Measurements from ENCODE around the gene TBL2. TPM values are rescaled to one million over a fixed set of nuclear protein-coding genes. Genes with fewer than 3 reads are reported as not detected.

TBL2 gene
- polyA plus RNA-seq, 3 donors, result 10.4 to 40.1 (median 26.2) TPM

DNA sequence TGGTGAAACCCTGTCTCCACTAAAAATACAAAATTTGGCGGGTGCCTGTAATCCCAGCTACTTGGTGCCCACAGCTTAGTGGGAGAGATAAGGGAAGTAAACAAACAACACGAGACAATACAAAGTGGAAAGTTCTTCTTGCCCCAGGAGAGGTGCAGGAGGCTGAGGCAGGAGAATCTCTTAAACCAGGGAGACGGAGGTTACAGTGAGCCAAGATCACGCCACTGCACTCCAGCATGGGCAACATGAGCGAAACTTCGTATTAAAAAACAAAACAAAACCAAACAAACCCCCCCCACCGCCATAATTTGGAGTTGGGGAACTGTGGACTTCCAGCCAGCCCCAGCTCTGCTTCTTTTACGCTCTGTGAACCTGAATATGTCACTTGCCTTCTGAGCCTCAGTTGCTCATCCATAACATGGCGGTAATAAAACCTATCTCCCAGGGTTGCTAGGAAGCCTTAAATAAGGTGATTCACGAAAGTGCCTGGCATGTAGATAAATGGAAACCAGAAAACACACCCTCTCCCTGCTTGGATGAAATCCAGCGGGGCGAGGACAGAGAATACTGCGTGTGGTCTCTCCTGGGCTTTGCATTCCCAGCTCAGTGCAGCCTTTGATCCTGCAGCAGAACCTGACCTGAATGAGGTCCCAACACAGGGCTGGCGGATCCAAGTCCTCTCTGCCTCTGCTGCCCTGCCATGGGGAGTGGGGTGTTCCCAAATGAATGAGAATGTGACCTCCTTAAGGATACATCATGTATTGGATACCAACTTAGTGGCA lies 35.8 kb upstream of the TBL2 start:
- TF ChIP-seq, protein P1, sequence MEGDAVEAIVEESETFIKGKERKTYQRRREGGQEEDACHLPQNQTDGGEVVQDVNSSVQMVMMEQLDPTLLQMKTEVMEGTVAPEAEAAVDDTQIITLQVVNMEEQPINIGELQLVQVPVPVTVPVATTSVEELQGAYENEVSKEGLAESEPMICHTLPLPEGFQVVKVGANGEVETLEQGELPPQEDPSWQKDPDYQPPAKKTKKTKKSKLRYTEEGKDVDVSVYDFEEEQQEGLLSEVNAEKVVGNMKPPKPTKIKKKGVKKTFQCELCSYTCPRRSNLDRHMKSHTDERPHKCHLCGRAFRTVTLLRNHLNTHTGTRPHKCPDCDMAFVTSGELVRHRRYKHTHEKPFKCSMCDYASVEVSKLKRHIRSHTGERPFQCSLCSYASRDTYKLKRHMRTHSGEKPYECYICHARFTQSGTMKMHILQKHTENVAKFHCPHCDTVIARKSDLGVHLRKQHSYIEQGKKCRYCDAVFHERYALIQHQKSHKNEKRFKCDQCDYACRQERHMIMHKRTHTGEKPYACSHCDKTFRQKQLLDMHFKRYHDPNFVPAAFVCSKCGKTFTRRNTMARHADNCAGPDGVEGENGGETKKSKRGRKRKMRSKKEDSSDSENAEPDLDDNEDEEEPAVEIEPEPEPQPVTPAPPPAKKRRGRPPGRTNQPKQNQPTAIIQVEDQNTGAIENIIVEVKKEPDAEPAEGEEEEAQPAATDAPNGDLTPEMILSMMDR (IDR thresholded peaks at IDR 0.05), result no peak
- DNase-seq, result no peak
- peak overlapping the region in 1 of 2 donors; percentile 62 for H3K4me3 Mint-ChIP-seq
- H3K4me3 ChIP-seq (replicated peaks in 1 of 3; ENCODE audit: low read depth in 2 of 3, low read length in 3 of 3), result no peak overlapping the region
- no peaks in the 10 kb centered on the region for H3K36me3 Mint-ChIP-seq
- H3K9ac ChIP-seq (ENCODE audit: insufficient read depth, low read length, poor library complexity, severe bottlenecking), result no peak overlapping the region
- H3K36me3 ChIP-seq (replicated peaks in 1 of 2; ENCODE audit: control insufficient read depth in 1 of 2, insufficient read depth in 2 of 2, low read length in 2 of 2), result no peaks in the 10 kb centered on the region
- peaks cover 11 to 50% of the 10 kb centered on the region in 2 donors for H3K27me3 ChIP-seq (ENCODE audit: control insufficient read depth in 2 of 2, insufficient read depth in 2 of 2, low read length in 2 of 2)
- WGBS (ENCODE audit: insufficient coverage), result 60% methylated on average over 1 of the region's 14 CpGs
- H3K4me2 ChIP-seq (replicated peaks; ENCODE audit: extremely low read depth, low read length, poor library complexity, severe bottlenecking), result no peak overlapping the region
- H2AFZ ChIP-seq (ENCODE audit: insufficient read depth, low read depth, low read length, poor library complexity, severe bottlenecking), result no peak overlapping the region
- peaks cover 0 to 7% (median 0%) of the 10 kb centered on the region in 7 donors for H3K9me3 Mint-ChIP-seq
- H3K4me1 Mint-ChIP-seq, result peaks cover 3% of the 10 kb centered on the region
- intact Hi-C loops (cut with micrococcal nuclease), result loop anchor here in 1 of 2 donors (5.0 kb wide), 1 partner anchor 113 kb away; no protein-coding TSS in a partner anchor
- no peak overlapping the region for H3K27ac ChIP-seq (ENCODE audit: low read depth in 1 of 2, low read length in 2 of 2)
- H3K27ac Mint-ChIP-seq, result no peak overlapping the region
- H3K27me3 Mint-ChIP-seq (ENCODE audit: low read depth in 3 of 3), result peaks cover 55 to 98% (median 83%) of the 10 kb centered on the region in 3 donors
- no peaks in the 10 kb centered on the region for H3K4me1 ChIP-seq (ENCODE audit: control insufficient read depth in 1 of 2, insufficient read depth in 2 of 2, low read length in 2 of 2)
- H4K20me1 ChIP-seq (ENCODE audit: insufficient read depth, low read length), result no peaks in the 10 kb centered on the region
- no peaks in the 10 kb centered on the region for H3K9me3 ChIP-seq (replicated peaks in 1 of 2; ENCODE audit: control insufficient read depth in 1 of 2, insufficient read depth in 1 of 2, low read length in 2 of 2)
- no peaks in the 10 kb centered on the region for H3K79me2 ChIP-seq (ENCODE audit: insufficient read depth, low read length)

DNA sequence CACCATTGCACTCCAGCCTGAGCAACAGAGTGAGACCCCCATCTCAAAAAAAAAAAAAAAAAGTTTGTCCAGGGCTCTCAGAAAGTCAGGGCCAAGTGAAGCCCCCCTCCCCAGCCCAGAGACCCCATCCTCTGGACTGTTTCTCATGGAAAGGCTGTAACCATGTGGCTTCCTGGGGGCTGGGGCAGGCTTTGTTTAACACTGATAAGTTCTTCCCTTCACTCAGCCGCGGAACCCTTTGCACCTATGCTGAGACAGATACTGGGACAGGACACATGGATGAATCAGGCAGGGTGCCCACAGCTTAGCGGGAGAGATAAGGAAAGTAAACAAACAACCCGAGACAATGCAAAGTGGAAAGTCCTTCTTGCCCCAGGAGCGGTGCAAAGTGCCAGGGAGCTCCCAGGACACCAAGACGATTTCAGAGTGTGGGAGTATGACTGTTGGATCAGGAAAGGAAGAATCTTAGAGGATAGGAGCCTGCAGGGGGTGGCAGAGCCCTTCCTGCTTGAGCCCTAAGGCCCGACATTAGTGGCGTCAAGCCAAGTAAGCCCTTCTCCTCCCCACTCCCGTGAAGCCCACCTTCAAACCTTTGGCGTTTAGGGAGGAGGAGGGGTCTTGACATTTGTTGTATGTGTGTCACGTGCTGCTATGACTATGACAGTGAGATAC lies 34.4 kb upstream of the TBL2 start:
- peaks cover 0 to 4% (median 0%) of the 10 kb centered on the region in 7 donors for H3K9me3 Mint-ChIP-seq
- Histone ChIP-seq H2AFZ (ENCODE audit: insufficient read depth, low read depth, low read length, poor library complexity, severe bottlenecking) (no peak overlapping the region), H3K36me3 (replicated peaks in 1 of 2; ENCODE audit: control insufficient read depth in 1 of 2, insufficient read depth in 2 of 2, low read length in 2 of 2) (no peaks in the 10 kb centered on the region), H3K4me2 (replicated peaks; ENCODE audit: extremely low read depth, low read length, poor library complexity, severe bottlenecking) (no peak overlapping the region), H3K79me2 (ENCODE audit: insufficient read depth, low read length) (no peaks in the 10 kb centered on the region), H3K4me3 (replicated peaks in 1 of 3; ENCODE audit: low read depth in 2 of 3, low read length in 3 of 3) (no peak overlapping the region), H3K4me1 (ENCODE audit: control insufficient read depth in 1 of 2, insufficient read depth in 2 of 2, low read length in 2 of 2) (no peaks in the 10 kb centered on the region), H3K27ac (ENCODE audit: low read depth in 1 of 2, low read length in 2 of 2) (no peak overlapping the region), H4K20me1 (ENCODE audit: insufficient read depth, low read length) (no peaks in the 10 kb centered on the region), H3K9me3 (replicated peaks in 1 of 2; ENCODE audit: control insufficient read depth in 1 of 2, insufficient read depth in 1 of 2, low read length in 2 of 2) (no peaks in the 10 kb centered on the region), H3K9ac (ENCODE audit: insufficient read depth, low read length, poor library complexity, severe bottlenecking) (no peak overlapping the region), H3K27me3 (ENCODE audit: control insufficient read depth in 2 of 2, insufficient read depth in 2 of 2, low read length in 2 of 2) (peaks cover 11 to 50% of the 10 kb centered on the region in 2 donors)
- H3K27ac Mint-ChIP-seq, result no peak overlapping the region
- no peak for DNase-seq
- intact Hi-C loops (cut with micrococcal nuclease), result loop anchor here in 1 of 2 donors (5.0 kb wide), 1 partner anchor 115 kb away; no protein-coding TSS in a partner anchor
- H3K4me1 Mint-ChIP-seq, result peaks cover 5% of the 10 kb centered on the region
- H3K27me3 Mint-ChIP-seq (ENCODE audit: low read depth in 3 of 3), result peaks cover 56 to 95% (median 84%) of the 10 kb centered on the region in 3 donors
- WGBS (ENCODE audit: insufficient coverage), result 0% methylated on average over 2 of the region's 11 CpGs
- no peaks in the 10 kb centered on the region for H3K36me3 Mint-ChIP-seq
- peak overlapping the region in 1 of 2 donors; percentile 50 for H3K4me3 Mint-ChIP-seq
- TF ChIP-seq, protein P1 (IDR thresholded peaks at IDR 0.05), result no peak
